Peyer's patch (tissue), 4 donors: ENCODE measurements around the gene BHLHA9. TPM values are rescaled to one million over a fixed set of nuclear protein-coding genes. Genes with fewer than 3 reads are reported as not detected.

Experiments
- DNase-seq, 3 donors: peaks; one replicate each; pipeline ENCODE4 v3.0.0-alpha.2; 2017 to 2019
- H3K27ac ChIP-seq, 4 donors: fragments of 200-600 bp; sonication (generic); one replicate each; pipeline ENCODE4 v1.5.1; 2016 to 2019
- H3K27me3 ChIP-seq, 2 donors: fragments of 200-600 bp; sonication (generic); one replicate each; pipeline ENCODE4 v1.5.1; 2019
- H3K36me3 ChIP-seq, 3 donors: fragments of 200-600 bp; sonication (generic); one replicate each; pipeline ENCODE4 v1.5.1; 2016 to 2019
- H3K4me1 ChIP-seq, 4 donors: fragments of 200-600 bp; sonication (generic); one replicate each; pipeline ENCODE4 v1.5.1; 2016 to 2019
- H3K4me3 ChIP-seq, 4 donors: fragments of 200-600 bp; sonication (generic); 1 replicate in 3 of 4; 2 replicates in 1 of 4; pipeline ENCODE4 v1.5.1; 2016 to 2019; ENCODE audit warnings: mild to moderate bottlenecking in 1 of 4
- H3K9me3 ChIP-seq, 4 donors: fragments of 200-600 bp; sonication (generic); one replicate each; pipeline ENCODE4 v1.5.1; 2016 to 2019; ENCODE audit warnings: mild to moderate bottlenecking in 1 of 4
- CTCF ChIP-seq, 6 experiments: fragments of 450-650 bp in 4 of 6; fragments of 200-600 bp in 2 of 6; sonication (generic) in 1 of 6; IDR thresholded peaks; one replicate each; pipeline ENCODE4 v1.5.1; 2017 to 2019; ENCODE audit warnings: antibody characterized with exemption in 6 of 6, mild to moderate bottlenecking in 3 of 6, moderate library complexity in 1 of 6
- POLR2A ChIP-seq, 2 donors: fragments of 450-650 bp; IDR thresholded peaks; one replicate each; pipeline ENCODE4 v1.5.1; 2017; ENCODE audit warnings: antibody characterized with exemption in 2 of 2, mild to moderate bottlenecking in 2 of 2, moderate library complexity in 2 of 2
- total RNA-seq, 4 donors: library from RNA; depleted of rRNA; stranded (reverse); fragments of >200 nt; gene quantifications; one replicate each; pipeline ENCODE4 v1.1.0, GENCODE V29; 2016

Gene BHLHA9
- total RNA-seq = not detected

- H3K27ac ChIP-seq = no peak within 1 kb of the TSS
- no peaks in the 10 kb centered on the region for H3K9me3 ChIP-seq
- H3K4me1 ChIP-seq = peaks cover 0 to 13% (median 0%) of the 10 kb centered on the region in 4 donors
- H3K36me3 ChIP-seq = no peaks in the 10 kb centered on the region
- no peak within 1 kb of the TSS for H3K4me3 ChIP-seq
- DNase-seq = no peak
- H3K27me3 ChIP-seq = peaks cover 0 to 13% of the 10 kb centered on the region in 2 donors
- TF ChIP-seq POLR2A (IDR thresholded peaks at IDR 0.05) (no peak), CTCF (IDR thresholded peaks at IDR 0.05) (no peak)
Observed at GRCh38 chr17:1270210-1271029, at the start of gene BHLHA9. Gene BHLHA9, plus strand, starts transcription at chr17:1270444. Its CDS starts 120 bp downstream, at chr17:1270564.

GRCh38 chr17:1221209-1221608, 49.0 kb upstream of the BHLHA9 start:
- DNase-seq = no peak
- H3K27me3 ChIP-seq = no peaks in the 10 kb centered on the region
- no peak overlapping the region for H3K4me3 ChIP-seq
- no peaks in the 10 kb centered on the region for H3K9me3 ChIP-seq
- no peak for TF ChIP-seq POLR2A (IDR thresholded peaks at IDR 0.05)
- no peak for TF ChIP-seq CTCF (IDR thresholded peaks at IDR 0.05)
- no peaks in the 10 kb centered on the region for H3K4me1 ChIP-seq
- H3K27ac ChIP-seq = no peak overlapping the region
- no peaks in the 10 kb centered on the region for H3K36me3 ChIP-seq

- Histone ChIP-seq H3K27me3 (no peaks in the 10 kb centered on the region), H3K4me3 (no peak overlapping the region), H3K27ac (no peak overlapping the region), H3K4me1 (peaks cover 0 to 5% (median 0%) of the 10 kb centered on the region in 4 donors), H3K36me3 (no peaks in the 10 kb centered on the region), H3K9me3 (no peaks in the 10 kb centered on the region)
- no peak for TF ChIP-seq CTCF (IDR thresholded peaks at IDR 0.05)
- no peak for TF ChIP-seq POLR2A (IDR thresholded peaks at IDR 0.05)
- no peak for DNase-seq
Observed at GRCh38 chr17:1222321-1222720, 47.9 kb upstream of the BHLHA9 start.

GRCh38 chr17:1223662-1224061, 46.6 kb upstream of the BHLHA9 start:
- Histone ChIP-seq H3K4me1 (peaks cover 0 to 17% (median 5%) of the 10 kb centered on the region in 4 donors), H3K36me3 (no peaks in the 10 kb centered on the region), H3K9me3 (no peaks in the 10 kb centered on the region), H3K4me3 (no peak overlapping the region), H3K27ac (peak overlapping the region in 1 of 4 donors; percentile 57), H3K27me3 (no peaks in the 10 kb centered on the region)
- no peak for TF ChIP-seq CTCF (IDR thresholded peaks at IDR 0.05)
- TF ChIP-seq POLR2A (IDR thresholded peaks at IDR 0.05) = no peak
- DNase-seq = no peak

GRCh38 chr17:1224330-1224729, 45.9 kb upstream of the BHLHA9 start:
- Histone ChIP-seq H3K27ac (peak overlapping the region in 2 of 4 donors; percentile 36 to 57), H3K4me1 (peaks cover 0 to 20% (median 8%) of the 10 kb centered on the region in 4 donors), H3K4me3 (no peak overlapping the region), H3K27me3 (no peaks in the 10 kb centered on the region), H3K36me3 (no peaks in the 10 kb centered on the region), H3K9me3 (no peaks in the 10 kb centered on the region)
- no peak for TF ChIP-seq POLR2A (IDR thresholded peaks at IDR 0.05)
- TF ChIP-seq CTCF (IDR thresholded peaks at IDR 0.05) = no peak
- peak in 1 of 3 donors; percentile 62 for DNase-seq
